ENCODE measurements around the gene ARL6IP1.
"Not testable (repeated sequence)": the region's sequence is repeated elsewhere in the genome, so short reads cannot be mapped to it uniquely, and the experiment has no call there.

GRCh38 chr16:18772171-18772570, 29.2 kb downstream of the ARL6IP1 start:
- not testable (repeated sequence) for TF ChIP-seq POLR2A (IDR thresholded peaks at IDR 0.05; ENCODE audit: low read length); GATA1 (IDR thresholded peaks at IDR 0.05; ENCODE audit: low read depth, low read length)
